ENCODE results near the gene ANKRD10.

ANKRD10 gene

DNA sequence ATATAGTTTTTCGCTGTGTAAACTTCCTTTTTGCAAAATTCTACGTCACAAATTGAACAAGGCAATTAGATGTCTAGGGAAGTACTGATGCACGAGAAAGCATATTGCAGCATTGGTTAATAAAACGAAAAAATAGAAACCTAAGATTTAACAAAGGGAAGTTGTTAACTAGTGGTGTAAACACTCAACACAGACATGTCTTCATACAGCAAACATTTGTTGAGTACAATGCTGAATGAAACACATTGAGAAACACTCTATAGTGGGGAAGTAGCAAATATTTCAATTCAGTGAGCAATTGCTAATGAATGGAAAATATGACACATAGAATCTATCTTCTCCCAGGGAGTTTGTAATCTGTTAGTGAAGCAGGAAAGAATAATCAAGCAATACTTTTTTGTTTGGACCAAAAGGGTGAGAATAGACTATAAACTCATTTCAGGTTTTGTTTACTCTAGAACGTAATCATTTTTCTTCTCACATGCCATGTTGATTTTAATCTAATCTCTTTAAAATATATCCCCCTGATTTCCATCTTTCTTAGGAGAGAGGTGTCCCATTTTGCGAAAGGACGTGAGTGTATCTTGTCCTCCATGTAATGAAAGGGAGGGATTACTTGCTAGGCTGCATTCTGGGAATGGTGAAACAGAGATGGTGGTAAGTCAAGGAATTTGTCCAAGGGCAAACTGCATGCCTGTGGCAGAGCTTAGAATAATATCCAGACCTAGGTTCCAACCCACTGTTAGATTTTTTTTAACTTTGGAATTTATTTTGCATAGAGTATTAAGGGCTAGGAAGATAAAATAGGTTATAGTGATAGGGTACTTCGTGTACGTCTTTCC is 1.7 kb upstream of the ANKRD10 start:
- Histone ChIP-seq H3K9me3 (ENCODE audit: control insufficient read depth, insufficient read depth, low read depth, low read length) (no peaks in the 10 kb centered on the region), H3K4me3 (ENCODE audit: low read depth, low read length) (no peak overlapping the region), H3K27ac (ENCODE audit: extremely low read depth, low read depth, low read length) (no peak overlapping the region), H3K4me1 (ENCODE audit: control insufficient read depth, insufficient read depth, low read length) (peaks cover 4% of the 10 kb centered on the region), H3K36me3 (ENCODE audit: control insufficient read depth in 2 of 2, insufficient read depth in 1 of 2, low read length in 2 of 2) (no peaks in the 10 kb centered on the region)
- POLR2A ChIA-PET = no interaction called here
- TF ChIP-seq ZNF560 (tag by site-specific recombination; IDR thresholded peaks at IDR 0.05; ENCODE audit: borderline replicate concordance) = no peak
- no peak for TF ChIP-seq ZNF76 (tag by site-specific recombination; IDR thresholded peaks at IDR 0.05; ENCODE audit: borderline replicate concordance, low read depth)
- TF ChIP-seq ZBTB44 (tag by site-specific recombination; IDR thresholded peaks at IDR 0.05) = no peak
- TF ChIP-seq, protein P1, sequence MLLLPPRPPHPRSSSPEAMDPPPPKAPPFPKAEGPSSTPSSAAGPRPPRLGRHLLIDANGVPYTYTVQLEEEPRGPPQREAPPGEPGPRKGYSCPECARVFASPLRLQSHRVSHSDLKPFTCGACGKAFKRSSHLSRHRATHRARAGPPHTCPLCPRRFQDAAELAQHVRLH (tag by site-specific recombination; IDR thresholded peaks at IDR 0.05) = no peak
- no peak for TF ChIP-seq ZNF571 (tag by site-specific recombination; IDR thresholded peaks at IDR 0.05)
- TF ChIP-seq ZNF670 (tag by site-specific recombination; IDR thresholded peaks at IDR 0.05; ENCODE audit: low read depth) = no peak
- no peak for TF ChIP-seq GLIS1 (tag by site-specific recombination; IDR thresholded peaks at IDR 0.05)
- no peak for TF ChIP-seq SCRT1 (tag by site-specific recombination; IDR thresholded peaks at IDR 0.05; ENCODE audit: borderline replicate concordance)
- CTCF ChIA-PET = no interaction called here

DNA sequence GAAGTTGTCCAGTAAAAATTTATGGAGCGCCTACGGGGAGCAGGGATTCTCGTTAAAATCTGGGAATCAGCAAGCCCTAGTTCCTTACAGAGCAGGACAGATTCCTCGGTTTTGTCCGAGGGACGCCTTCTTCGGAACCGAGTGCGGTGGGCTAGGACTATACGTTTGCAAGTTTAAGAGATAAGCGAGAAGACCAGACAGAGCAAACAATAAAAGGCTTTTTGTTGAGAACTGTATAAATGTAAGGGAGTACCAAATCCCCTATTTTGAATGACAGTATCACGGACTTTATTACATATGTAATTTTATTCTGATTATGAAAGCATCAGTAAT is 971 bp upstream of the ANKRD10 start:
- no peaks in the 10 kb centered on the region for H3K36me3 ChIP-seq (ENCODE audit: control insufficient read depth in 2 of 2, insufficient read depth in 1 of 2, low read length in 2 of 2)
- ChIA-PET POLR2A (interaction anchor here (0.9 to 2.6 kb wide), 5 partner anchors 8 to 300 kb away, joined by 3 to 23 read pairs (median 8); partner anchors contain the start of genes CARS2 and NAXD), CTCF (interaction anchor here (0.5 to 1.3 kb wide), 12 partner anchors 12 to 660 kb away, joined by 3 to 5 read pairs (median 3); no protein-coding TSS in a partner anchor)
- peak; percentile 12; the same call in 1 of the 2 replicates for TF ChIP-seq MZF1 (tag by site-specific recombination; IDR thresholded peaks at IDR 0.05; ENCODE audit: borderline replicate concordance)
- TF ChIP-seq ZNF37A (tag by site-specific recombination; IDR thresholded peaks at IDR 0.05) = no peak
- 0 out of 2 replicates have a peak, but pooled peaks have one; percentile 1 for TF ChIP-seq ZBTB20 (tag by site-specific recombination; IDR thresholded peaks at IDR 0.05)
- no peak for TF ChIP-seq ZNF121 (tag by site-specific recombination; IDR thresholded peaks at IDR 0.05)
- no peak for TF ChIP-seq SCRT1 (tag by site-specific recombination; IDR thresholded peaks at IDR 0.05; ENCODE audit: borderline replicate concordance)
- TF ChIP-seq ZNF48 (tag by site-specific recombination; IDR thresholded peaks at IDR 0.05) = no peak
- 0 out of 2 replicates have a peak, but pooled peaks have one; percentile 2 for TF ChIP-seq OSR2 (tag by site-specific recombination; IDR thresholded peaks at IDR 0.05)
- peaks cover 5% of the 10 kb centered on the region for H3K4me1 ChIP-seq (ENCODE audit: control insufficient read depth, insufficient read depth, low read length)
- peak overlapping the region; percentile 80 for H3K4me3 ChIP-seq (ENCODE audit: low read depth, low read length)
- peak overlapping the region; percentile 68; the same call in 1 of the 2 replicates for H3K27ac ChIP-seq (ENCODE audit: extremely low read depth, low read depth, low read length)
- H3K9me3 ChIP-seq (ENCODE audit: control insufficient read depth, insufficient read depth, low read depth, low read length) = no peaks in the 10 kb centered on the region

- POLR2A ChIA-PET = interaction anchor here (0.7 to 2.6 kb wide), 8 partner anchors 10 to 337 kb away, joined by 3 to 23 read pairs (median 5); partner anchors contain the start of genes ING1 and NAXD
- Histone ChIP-seq H3K36me3 (ENCODE audit: control insufficient read depth in 2 of 2, insufficient read depth in 1 of 2, low read length in 2 of 2) (peaks cover 0 to 13% of the 10 kb centered on the region in 2 experiments; a peak in 1 of 3 replicates), H3K4me3 (ENCODE audit: low read depth, low read length) (peak overlapping the region; percentile 99), H3K4me1 (ENCODE audit: control insufficient read depth, insufficient read depth, low read length) (peaks cover 12% of the 10 kb centered on the region), H3K9me3 (ENCODE audit: control insufficient read depth, insufficient read depth, low read depth, low read length) (no peaks in the 10 kb centered on the region), H3K27ac (ENCODE audit: extremely low read depth, low read depth, low read length) (peak overlapping the region; percentile 98)
- CTCF ChIA-PET = interaction anchor here (0.6 to 1.3 kb wide), 3 partner anchors 24 to 274 kb away, joined by 3 to 5 read pairs (median 3); no protein-coding TSS in a partner anchor
- TF ChIP-seq ZNF248 (tag by site-specific recombination; IDR thresholded peaks at IDR 0.05) (no peak), ZNF37A (tag by site-specific recombination; IDR thresholded peaks at IDR 0.05) (peak; percentile 94), ZNF561 (tag by site-specific recombination; IDR thresholded peaks at IDR 0.05; ENCODE audit: borderline replicate concordance) (0 out of 2 replicates have a peak, but pooled peaks have one; percentile 44), SCRT2 (tag by site-specific recombination; IDR thresholded peaks at IDR 0.05) (peak; percentile 74), GLI2 (tag by site-specific recombination; IDR thresholded peaks at IDR 0.05; ENCODE audit: borderline replicate concordance, low read depth) (no peak), ZNF843 (tag by site-specific recombination; IDR thresholded peaks at IDR 0.05) (peak; percentile 42; the same call in 1 of the 2 replicates), KLF10 (tag by site-specific recombination; IDR thresholded peaks at IDR 0.05) (no peak), ZNF280D (tag by site-specific recombination; IDR thresholded peaks at IDR 0.05) (no peak), ZNF354C (tag by site-specific recombination; IDR thresholded peaks at IDR 0.05; ENCODE audit: borderline replicate concordance, low read depth) (no peak), ZNF777 (tag by site-specific recombination; IDR thresholded peaks at IDR 0.05; ENCODE audit: borderline replicate concordance) (no peak), ZNF610 (tag by site-specific recombination; IDR thresholded peaks at IDR 0.05; ENCODE audit: borderline replicate concordance) (0 out of 2 replicates have a peak, but pooled peaks have one; percentile 36)
Measured at GRCh38 chr13:110914331-110915056, 375 bp downstream of the ANKRD10 start.

Data from HEK293 (cell line).